HG03575 (cell line): ENCODE measurements around the gene EEF1AKMT4.
"Not testable (repeated sequence)": the region's sequence is repeated elsewhere in the genome, so short reads cannot be mapped to it uniquely, and the experiment has no call there.

Source experiments
- ATAC-seq: cut with Tn5 transposase; IDR thresholded peaks from one replicate; pipeline ENCODE4 v1.9.1; 2021; ENCODE audit not compliant: unreplicated experiment, insufficient number of reproducible peaks, low FRiP score; ENCODE audit errors: extremely low read depth

The EEF1AKMT4 gene

DNA sequence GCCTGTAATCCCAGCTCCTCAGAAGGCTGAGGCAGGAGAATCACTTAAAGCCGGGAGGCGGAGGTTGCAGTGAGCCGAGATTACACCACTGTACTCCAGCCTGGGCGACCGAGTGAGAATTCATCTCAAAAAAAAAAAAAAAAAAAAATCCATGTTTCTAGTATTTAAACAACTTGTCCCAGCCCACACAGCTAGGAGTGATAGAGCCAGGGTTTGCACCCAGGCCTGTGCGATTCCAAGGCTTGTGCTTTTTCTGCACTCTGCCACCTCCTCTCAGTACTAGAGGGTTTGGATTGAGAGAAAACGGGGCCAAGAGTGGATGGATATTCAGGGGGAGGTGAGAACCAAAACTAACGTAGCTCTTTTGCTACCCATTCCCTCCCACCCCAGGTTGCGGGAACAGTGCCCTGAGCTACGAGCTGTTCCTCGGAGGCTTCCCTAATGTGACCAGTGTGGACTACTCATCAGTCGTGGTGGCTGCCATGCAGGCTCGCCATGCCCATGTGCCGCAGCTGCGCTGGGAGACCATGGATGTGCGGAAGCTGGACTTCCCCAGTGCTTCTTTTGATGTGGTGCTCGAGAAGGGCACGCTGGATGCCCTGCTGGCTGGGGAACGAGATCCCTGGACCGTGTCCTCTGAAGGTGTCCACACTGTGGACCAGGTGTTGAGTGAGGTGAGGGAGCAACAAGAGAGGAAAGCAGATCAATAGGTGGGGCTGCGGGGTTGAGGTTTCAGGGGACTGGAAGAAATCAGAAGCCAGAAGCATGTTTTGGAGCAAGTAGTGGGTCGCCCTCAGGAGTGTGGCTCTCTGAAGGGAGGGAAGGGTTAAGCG, 7.8 kb downstream of the EEF1AKMT4 start:
- ATAC-seq, result no peak

DNA sequence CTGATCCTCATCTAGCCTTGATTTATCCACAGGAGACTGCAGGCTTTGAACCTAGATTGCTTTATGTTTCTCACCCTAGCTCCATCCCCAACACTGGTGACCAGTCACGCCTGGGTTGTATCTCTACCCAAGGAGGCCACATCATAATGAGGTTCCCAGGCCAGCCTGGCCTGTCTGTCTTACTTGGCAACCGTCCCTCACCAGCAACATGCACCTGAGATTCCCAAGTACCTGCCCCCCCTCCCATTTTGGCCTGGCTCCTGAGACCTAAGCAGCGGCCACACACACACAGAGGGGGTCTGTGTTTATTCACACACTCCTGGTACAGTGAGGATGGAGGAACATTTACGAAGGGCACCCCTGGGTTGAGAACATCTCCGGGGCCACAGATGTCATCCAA, 9.5 kb downstream of the EEF1AKMT4 start:
- no peak for ATAC-seq

GRCh38 chr3:184259396-184259877, 10.0 kb downstream of the EEF1AKMT4 start:
- no peak for ATAC-seq

- no peak for ATAC-seq
Measured at GRCh38 chr3:184259878-184260723, 10.6 kb downstream of the EEF1AKMT4 start.

DNA sequence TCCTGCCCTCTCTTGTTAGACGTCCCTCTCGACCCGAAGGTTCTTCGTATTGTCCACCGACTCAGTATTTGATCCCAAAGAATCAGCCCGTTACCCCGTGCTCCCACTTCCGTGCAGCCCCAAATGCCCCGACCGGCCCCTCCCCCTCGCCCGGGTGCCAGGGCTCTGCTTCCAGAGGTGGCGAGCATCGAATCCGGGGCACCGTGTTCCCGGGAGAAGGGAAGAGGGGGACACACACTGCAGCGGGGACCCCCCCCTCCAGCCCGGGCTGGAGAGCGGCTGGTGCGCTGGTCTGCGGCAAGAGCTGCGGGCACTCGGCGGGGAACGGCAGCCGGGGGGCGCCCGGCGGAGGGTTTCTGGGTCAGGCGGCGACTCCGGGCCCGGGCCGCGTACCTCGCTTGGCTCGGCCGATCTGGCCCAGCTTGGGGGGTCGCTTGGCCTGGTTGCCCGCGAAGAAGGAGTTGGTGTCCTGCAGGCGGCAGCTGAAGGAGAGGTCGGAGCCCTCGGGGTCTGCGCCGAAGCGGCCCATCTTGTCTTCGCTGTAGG, 11.3 kb downstream of the EEF1AKMT4 start:
- no peak for ATAC-seq

DNA sequence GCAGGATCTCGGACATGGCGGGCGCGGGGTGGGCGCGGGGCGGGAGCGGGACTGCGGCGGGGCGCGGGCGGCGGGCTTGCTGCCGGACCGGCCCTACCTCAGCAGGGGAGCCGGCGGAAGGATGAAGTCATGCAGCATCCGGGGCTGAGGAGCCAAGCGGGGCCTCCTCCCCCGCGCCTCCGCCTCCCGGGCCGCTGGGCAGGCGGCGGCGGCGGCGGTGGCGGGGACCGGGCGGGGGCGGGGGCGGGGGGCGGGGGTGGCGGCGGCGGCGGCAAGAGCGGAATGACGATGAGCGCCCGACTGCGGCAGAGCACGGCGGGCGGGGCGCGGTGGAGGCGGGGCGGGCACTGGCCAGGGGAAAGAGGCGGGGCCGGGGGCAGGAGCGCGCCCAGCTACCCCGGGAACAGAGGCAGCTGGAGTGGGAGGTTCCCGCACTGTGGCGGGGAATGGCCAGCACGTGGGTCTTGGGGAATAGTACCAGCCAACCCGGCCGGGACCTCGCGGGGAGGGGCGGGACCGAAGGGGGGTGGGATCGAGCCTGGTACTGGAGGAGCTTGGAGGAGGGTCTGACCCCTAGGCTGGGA, 11.9 kb downstream of the EEF1AKMT4 start, which contains the start of gene CAMK2N2:
CAMK2N2 (minus strand) TSS at position 284 of the 584 bp plus-strand sequence; CDS start at position 16, 268 bp downstream.
- no peak for ATAC-seq

- no peak for ATAC-seq
Measured at GRCh38 chr3:184261854-184262763, 12.6 kb downstream of the EEF1AKMT4 start.

GRCh38 chr3:184262764-184263179, 13.3 kb downstream of the EEF1AKMT4 start:
- ATAC-seq, result no peak

DNA sequence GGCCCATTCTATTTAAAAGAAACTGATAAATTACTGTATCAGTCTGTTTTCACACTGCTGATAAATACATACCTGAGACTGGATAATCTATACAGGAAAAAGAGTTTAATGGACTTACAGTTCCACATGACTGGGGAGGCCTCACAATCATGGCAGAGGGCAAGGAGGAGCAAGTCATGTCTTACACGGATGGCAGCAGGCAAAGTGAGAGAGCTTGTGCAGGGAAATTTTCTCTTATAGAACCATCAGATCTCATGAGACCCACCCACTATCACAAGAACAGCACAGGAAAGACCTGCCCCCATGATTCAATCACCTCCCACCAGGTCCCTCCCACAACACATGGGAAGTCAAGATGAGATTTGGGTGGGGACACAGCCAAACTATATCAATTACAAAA, 17.8 kb downstream of the EEF1AKMT4 start:
- ATAC-seq, result not testable (repeated sequence)

DNA sequence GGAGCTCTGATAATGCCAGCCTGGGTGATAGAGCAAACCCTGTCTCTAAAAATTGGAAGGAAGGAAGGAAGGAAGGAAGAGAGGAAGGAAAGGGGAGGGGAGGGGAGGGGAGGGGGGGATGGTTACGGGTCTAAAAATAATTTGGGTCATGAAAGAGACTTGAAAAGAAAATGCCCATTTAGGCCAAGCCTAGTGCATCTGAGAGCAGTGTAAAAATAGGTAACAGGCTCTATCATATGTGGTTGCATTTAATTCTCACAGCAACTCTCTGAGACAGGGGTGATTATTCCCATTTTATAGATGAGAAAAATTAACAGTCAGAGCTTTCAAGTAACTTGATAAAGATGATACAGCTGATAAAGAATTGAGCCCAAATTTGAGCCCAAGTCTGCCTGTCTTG, 22.8 kb downstream of the EEF1AKMT4 start:
- no peak for ATAC-seq

- no peak for ATAC-seq
Measured at GRCh38 chr3:184275381-184275701, 25.9 kb downstream of the EEF1AKMT4 start.

DNA sequence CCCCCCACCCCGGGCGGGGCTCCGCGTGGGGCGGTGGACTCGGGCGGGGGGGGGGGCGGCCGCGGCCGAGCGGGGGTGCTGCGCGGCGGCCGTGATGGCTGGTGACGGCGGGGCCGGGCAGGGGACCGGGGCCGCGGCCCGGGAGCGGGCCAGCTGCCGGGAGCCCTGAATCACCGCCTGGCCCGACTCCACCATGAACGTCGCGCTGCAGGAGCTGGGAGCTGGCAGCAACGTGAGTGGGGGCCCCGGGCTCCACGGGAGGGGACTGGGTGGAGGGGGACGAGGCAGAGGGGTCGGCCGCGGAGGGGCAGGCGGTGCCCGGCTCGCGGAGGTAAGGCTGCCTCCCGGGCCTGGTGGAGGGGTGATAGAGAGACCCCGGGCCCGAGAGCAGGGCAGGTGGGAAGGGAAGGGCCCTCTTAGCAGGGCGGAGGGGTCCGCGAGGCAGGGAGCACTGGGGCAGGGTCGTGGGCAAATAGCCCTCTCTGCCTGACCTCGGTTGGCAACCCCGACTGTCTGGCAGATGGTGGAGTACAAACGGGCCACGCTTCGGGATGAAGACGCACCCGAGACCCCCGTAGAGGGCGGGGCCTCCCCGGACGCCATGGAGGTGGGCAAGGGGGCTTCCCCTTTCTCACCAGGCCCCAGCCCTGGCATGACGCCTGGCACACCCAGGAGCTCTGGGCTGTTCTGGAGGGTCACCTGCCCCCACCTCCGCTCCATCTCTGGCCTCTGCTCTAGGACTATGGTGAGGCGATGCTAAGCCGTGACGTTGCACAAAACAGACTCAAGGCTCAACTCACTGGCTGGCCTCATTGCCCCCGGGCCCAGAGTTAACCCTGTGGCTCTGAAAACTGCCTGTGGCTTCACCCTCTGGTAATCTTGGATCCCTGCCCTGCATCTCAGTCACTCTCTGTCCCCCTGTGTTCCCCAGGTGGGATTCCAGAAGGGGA, 26.8 kb downstream of the EEF1AKMT4 start, which contains the start of gene ECE2:
ECE2 (plus strand) TSS at position 62 of the 950 bp plus-strand sequence; CDS start at position 194, 132 bp downstream.
- ATAC-seq, result no peak

DNA sequence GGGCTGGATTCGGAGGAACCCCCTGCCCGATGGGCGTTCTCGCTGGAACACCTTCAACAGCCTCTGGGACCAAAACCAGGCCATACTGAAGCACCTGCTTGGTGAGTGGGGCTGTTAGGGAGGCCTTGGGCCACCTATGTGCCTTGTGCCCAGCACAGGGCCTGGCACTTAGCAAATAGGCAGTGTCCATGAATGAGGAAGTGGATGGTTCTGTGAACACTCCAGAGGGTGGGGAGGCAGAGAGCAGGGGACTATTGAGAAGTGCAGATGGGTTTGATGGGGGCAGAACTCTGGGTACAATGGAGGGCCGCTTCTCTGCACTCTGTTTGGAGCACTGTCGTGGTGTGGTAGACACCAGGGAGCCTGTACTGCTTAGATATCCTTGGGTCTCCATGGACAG, 27.9 kb downstream of the EEF1AKMT4 start:
- ATAC-seq, result no peak

DNA sequence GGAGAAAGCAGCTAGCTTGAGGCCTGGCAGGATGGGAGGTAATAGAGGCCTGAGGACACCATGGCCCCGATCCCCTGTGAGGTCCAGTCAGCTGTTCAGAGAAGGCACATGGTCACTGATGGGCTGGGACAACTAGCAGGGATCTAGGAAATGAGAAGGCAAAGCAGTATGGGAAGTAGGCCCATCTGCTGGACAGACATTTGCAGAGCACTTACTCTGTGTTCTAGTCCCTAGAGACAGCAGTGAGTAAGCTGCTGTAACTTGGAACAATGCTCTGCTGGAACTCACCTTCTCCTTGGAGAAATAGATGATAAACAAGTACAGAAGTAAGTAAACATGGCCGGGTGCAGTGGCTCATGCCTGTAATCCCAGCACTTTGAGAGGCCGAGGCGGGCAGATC, 33.5 kb downstream of the EEF1AKMT4 start:
- no peak for ATAC-seq

GRCh38 chr3:184283681-184284080, 34.2 kb downstream of the EEF1AKMT4 start:
- ATAC-seq, result no peak

- ATAC-seq, result no peak
Measured at GRCh38 chr3:184284696-184285095, 35.2 kb downstream of the EEF1AKMT4 start.

- no peak for ATAC-seq
Measured at GRCh38 chr3:184289426-184289938, 40.0 kb downstream of the EEF1AKMT4 start.
